Neural cell (in vitro differentiated cells): ENCODE results near the gene ARHGEF7. TPM values are rescaled to one million over a fixed set of nuclear protein-coding genes. Genes with fewer than 3 reads are reported as not detected.

Source experiments
- H2AFZ ChIP-seq: fragments of 200-600, 300-800 bp; sonication (generic), shearing (Covaris generic); 2 replicates; pipeline ENCODE4 v1.6.0; 2014; ENCODE audit warnings: low read depth, mild to moderate bottlenecking, antibody characterized with exemption, low read length, moderate library complexity
- H3F3A ChIP-seq: fragments of 200-600 bp; shearing (Covaris generic); 2 replicates; pipeline ENCODE4 v1.6.1; 2016; ENCODE audit warnings: mild to moderate bottlenecking, moderate library complexity, mixed read lengths, antibody characterized with exemption, low read length; ENCODE audit not compliant: insufficient read depth, poor library complexity, severe bottlenecking
- H3K27ac ChIP-seq: fragments of 200-600, 300-800 bp; sonication (generic), shearing (Covaris generic); 2 replicates; pipeline ENCODE4 v1.5.1; 2014; ENCODE audit warnings: mild to moderate bottlenecking, low read length, moderate library complexity
- H3K27me3 ChIP-seq: fragments of 300-800, 200-600 bp; sonication (generic), shearing (Covaris generic); 2 replicates; pipeline ENCODE4 v1.6.0; 2014; ENCODE audit warnings: mild to moderate bottlenecking, low read depth, low read length, moderate library complexity; ENCODE audit not compliant: insufficient read depth
- H3K36me3 ChIP-seq: fragments of 300-800, 200-600 bp; sonication (generic), shearing (Covaris generic); 2 replicates; pipeline ENCODE4 v1.5.1; 2014; ENCODE audit warnings: mild to moderate bottlenecking, antibody characterized with exemption, low read length, moderate library complexity; ENCODE audit not compliant: insufficient read depth
- H3K4me2 ChIP-seq: fragments of 300-800, 200-600 bp; sonication (generic), shearing (Covaris generic); 2 replicates; pipeline ENCODE4 v1.6.0; 2014; ENCODE audit warnings: mild to moderate bottlenecking, low read length
- H3K4me3 ChIP-seq: fragments of 300-800, 200-600 bp; sonication (generic), shearing (Covaris generic); 2 replicates; pipeline ENCODE4 v1.5.1; 2014; ENCODE audit warnings: mild to moderate bottlenecking, low read length, moderate library complexity
- H3K79me2 ChIP-seq: fragments of 200-600 bp; shearing (Covaris generic); replicated peaks from 2 replicates; pipeline ENCODE4 v1.6.0; 2014; ENCODE audit warnings: mild to moderate bottlenecking, low read length, moderate library complexity; ENCODE audit not compliant: insufficient read depth
- H3K9ac ChIP-seq: fragments of 300-800, 200-600 bp; sonication (generic), shearing (Covaris generic); 2 replicates; pipeline ENCODE4 v1.6.1; 2016; ENCODE audit warnings: mild to moderate bottlenecking, low read length, mixed read lengths
- H3K9me2 ChIP-seq: fragments of 200-600 bp; shearing (Covaris generic); 2 replicates; pipeline ENCODE4 v1.6.1; 2016; ENCODE audit warnings: mild to moderate bottlenecking, low read length, mixed read lengths; ENCODE audit not compliant: insufficient read depth
- H3K9me3 ChIP-seq: fragments of 200-600, 300-800 bp; sonication (generic), shearing (Covaris generic); 2 replicates; pipeline ENCODE4 v1.6.1; 2016; ENCODE audit warnings: mild to moderate bottlenecking, mixed run types, low read length, moderate library complexity, mixed read lengths
- H4K20me1 ChIP-seq: fragments of 200-600 bp; shearing (Covaris generic); 2 replicates; pipeline ENCODE4 v1.6.1; 2016; ENCODE audit warnings: mild to moderate bottlenecking, mixed run types; ENCODE audit not compliant: insufficient read depth
- EP300 ChIP-seq: fragments of 450-650 bp; conservative IDR thresholded peaks from 2 replicates; pipeline ENCODE4 v1.6.1; 2014; ENCODE audit warnings: antibody characterized with exemption, mild to moderate bottlenecking, moderate library complexity; ENCODE audit not compliant: poor library complexity, severe bottlenecking
- EZH2 ChIP-seq: fragments of 200-600, 300-800 bp; shearing (Covaris generic), sonication (generic); IDR thresholded peaks from 2 replicates; pipeline ENCODE4 v1.6.1; 2014; ENCODE audit warnings: antibody characterized with exemption, low read length, borderline replicate concordance, mild to moderate bottlenecking; ENCODE audit not compliant: insufficient read depth, poor library complexity, severe bottlenecking
- MXI1 ChIP-seq: fragments of 450-650 bp; conservative IDR thresholded peaks from 2 replicates; pipeline ENCODE4 v1.6.1; 2014; ENCODE audit warnings: antibody characterized with exemption, mild to moderate bottlenecking; ENCODE audit not compliant: poor library complexity, severe bottlenecking
- POLR2AphosphoS5 ChIP-seq: IDR thresholded peaks from 2 replicates; pipeline ENCODE4 v1.6.1; 2012
- RAD21 ChIP-seq: fragments of 450-650 bp; conservative IDR thresholded peaks from 2 replicates; pipeline ENCODE4 v1.6.1; 2014; ENCODE audit warnings: antibody characterized with exemption, mild to moderate bottlenecking, moderate library complexity
- SMC3 ChIP-seq: fragments of 450-650 bp; conservative IDR thresholded peaks from 2 replicates; pipeline ENCODE4 v1.6.1; 2014; ENCODE audit warnings: antibody characterized with exemption, mild to moderate bottlenecking, moderate library complexity; ENCODE audit not compliant: poor library complexity
- TAF1 ChIP-seq: IDR thresholded peaks from 2 replicates; pipeline ENCODE4 v1.6.1; 2012; ENCODE audit warnings: low read depth
- polyA plus RNA-seq: library from polyadenylated mRNA; depleted of rRNA; stranded (reverse); fragments of >200 nt; gene quantifications from 2 replicates; pipeline ENCODE4 v1.2.3, GENCODE V29; 2014
- TF ChIP-seq, protein P1 (sequence below): fragments of 450-650 bp; IDR thresholded peaks from 2 replicates; pipeline ENCODE4 v1.5.1; 2014; ENCODE audit warnings: antibody characterized with exemption, mild to moderate bottlenecking, moderate library complexity; ENCODE audit not compliant: poor library complexity, severe bottlenecking
- TF ChIP-seq, protein P2 (sequence below): IDR thresholded peaks from 2 replicates; pipeline ENCODE4 v1.6.1; 2012; ENCODE audit warnings: borderline replicate concordance

ARHGEF7 gene
- polyA plus RNA-seq, 1 donor from 2014 or later: 155 TPM

DNA sequence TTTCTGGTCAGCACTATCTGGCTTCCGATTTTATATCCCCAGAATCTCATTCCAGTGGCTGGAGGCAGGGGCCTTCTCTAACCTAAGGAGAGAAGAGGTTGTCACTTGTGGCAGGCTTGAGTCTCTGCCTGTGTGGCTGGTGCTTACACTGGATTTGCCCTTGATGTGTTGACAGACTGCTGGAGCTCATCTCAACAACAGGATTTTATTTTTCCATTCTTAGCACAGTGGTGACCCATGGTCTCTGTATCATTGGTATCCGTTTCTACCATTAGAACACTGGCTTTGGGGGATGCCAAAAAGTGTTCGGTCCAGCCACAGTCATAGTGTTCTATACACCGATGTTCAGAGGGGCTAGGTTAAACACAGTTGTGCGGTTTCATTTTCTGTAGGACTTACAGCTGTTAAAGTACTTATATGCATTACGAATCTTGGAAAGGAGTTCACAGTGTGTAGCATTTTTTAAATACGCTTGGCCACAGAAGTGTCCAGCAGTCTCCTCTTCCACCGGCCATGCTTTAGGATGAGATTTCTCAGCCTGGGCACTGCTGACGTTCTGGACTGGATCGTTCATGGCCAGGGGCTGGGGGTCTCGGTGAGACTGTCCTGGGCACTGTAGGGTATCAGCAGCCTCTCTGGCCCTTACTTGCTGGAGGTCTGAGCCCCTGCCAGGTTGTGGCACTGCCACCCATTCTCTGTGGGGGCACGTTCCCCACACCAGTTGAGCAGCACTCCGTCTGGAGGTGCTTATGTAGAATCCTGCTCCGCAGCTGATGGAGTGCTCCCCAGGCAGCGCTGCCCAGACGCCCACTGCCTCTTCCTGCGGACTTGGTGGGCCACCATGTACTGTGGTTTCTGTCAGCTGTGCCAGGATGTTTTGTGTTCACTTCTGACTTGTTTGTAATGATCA is 163.9 kb downstream of the ARHGEF7 start:
- no peaks in the 10 kb centered on the region for H3K9me2 ChIP-seq
- H3K9me3 ChIP-seq: no peaks in the 10 kb centered on the region
- no peak overlapping the region for H3K27ac ChIP-seq
- peaks cover 3% of the 10 kb centered on the region for H3K36me3 ChIP-seq
- no peaks in the 10 kb centered on the region for H3K79me2 ChIP-seq
- no peak overlapping the region for H3K9ac ChIP-seq
- H4K20me1 ChIP-seq: no peaks in the 10 kb centered on the region
- no peaks in the 10 kb centered on the region for H3F3A ChIP-seq
- H2AFZ ChIP-seq: no peak overlapping the region
- H3K4me3 ChIP-seq: no peak overlapping the region
- H3K4me2 ChIP-seq: no peak overlapping the region
- H3K27me3 ChIP-seq: no peaks in the 10 kb centered on the region
- TF ChIP-seq POLR2AphosphoS5 (no peak), EZH2 (no peak), EP300 (no peak), SMC3 (no peak), RAD21 (no peak), TAF1 (no peak), MXI1 (no peak)
- TF ChIP-seq, protein P1, sequence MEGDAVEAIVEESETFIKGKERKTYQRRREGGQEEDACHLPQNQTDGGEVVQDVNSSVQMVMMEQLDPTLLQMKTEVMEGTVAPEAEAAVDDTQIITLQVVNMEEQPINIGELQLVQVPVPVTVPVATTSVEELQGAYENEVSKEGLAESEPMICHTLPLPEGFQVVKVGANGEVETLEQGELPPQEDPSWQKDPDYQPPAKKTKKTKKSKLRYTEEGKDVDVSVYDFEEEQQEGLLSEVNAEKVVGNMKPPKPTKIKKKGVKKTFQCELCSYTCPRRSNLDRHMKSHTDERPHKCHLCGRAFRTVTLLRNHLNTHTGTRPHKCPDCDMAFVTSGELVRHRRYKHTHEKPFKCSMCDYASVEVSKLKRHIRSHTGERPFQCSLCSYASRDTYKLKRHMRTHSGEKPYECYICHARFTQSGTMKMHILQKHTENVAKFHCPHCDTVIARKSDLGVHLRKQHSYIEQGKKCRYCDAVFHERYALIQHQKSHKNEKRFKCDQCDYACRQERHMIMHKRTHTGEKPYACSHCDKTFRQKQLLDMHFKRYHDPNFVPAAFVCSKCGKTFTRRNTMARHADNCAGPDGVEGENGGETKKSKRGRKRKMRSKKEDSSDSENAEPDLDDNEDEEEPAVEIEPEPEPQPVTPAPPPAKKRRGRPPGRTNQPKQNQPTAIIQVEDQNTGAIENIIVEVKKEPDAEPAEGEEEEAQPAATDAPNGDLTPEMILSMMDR: no peak
- TF ChIP-seq, protein P2, sequence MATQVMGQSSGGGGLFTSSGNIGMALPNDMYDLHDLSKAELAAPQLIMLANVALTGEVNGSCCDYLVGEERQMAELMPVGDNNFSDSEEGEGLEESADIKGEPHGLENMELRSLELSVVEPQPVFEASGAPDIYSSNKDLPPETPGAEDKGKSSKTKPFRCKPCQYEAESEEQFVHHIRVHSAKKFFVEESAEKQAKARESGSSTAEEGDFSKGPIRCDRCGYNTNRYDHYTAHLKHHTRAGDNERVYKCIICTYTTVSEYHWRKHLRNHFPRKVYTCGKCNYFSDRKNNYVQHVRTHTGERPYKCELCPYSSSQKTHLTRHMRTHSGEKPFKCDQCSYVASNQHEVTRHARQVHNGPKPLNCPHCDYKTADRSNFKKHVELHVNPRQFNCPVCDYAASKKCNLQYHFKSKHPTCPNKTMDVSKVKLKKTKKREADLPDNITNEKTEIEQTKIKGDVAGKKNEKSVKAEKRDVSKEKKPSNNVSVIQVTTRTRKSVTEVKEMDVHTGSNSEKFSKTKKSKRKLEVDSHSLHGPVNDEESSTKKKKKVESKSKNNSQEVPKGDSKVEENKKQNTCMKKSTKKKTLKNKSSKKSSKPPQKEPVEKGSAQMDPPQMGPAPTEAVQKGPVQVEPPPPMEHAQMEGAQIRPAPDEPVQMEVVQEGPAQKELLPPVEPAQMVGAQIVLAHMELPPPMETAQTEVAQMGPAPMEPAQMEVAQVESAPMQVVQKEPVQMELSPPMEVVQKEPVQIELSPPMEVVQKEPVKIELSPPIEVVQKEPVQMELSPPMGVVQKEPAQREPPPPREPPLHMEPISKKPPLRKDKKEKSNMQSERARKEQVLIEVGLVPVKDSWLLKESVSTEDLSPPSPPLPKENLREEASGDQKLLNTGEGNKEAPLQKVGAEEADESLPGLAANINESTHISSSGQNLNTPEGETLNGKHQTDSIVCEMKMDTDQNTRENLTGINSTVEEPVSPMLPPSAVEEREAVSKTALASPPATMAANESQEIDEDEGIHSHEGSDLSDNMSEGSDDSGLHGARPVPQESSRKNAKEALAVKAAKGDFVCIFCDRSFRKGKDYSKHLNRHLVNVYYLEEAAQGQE: no peak

DNA sequence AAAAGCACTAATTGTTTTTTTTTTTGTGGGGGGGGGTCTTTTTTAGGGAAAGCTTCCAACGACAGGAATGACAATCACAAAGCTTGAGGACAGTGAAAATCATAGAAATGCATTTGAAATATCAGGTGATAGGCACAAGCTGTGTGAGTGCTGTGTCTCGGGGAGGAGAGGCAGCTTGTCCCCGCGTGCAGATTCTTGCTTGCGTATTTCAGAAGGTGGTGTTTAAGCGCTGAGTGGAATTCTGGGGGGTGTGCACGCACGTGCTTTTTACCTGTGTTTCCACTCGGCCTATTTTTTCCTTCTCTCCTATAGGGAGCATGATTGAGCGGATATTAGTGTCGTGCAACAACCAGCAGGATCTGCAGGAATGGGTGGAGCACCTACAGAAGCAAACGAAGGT is 165.1 kb downstream of the ARHGEF7 start:
- no peak overlapping the region for H2AFZ ChIP-seq
- peaks cover 3% of the 10 kb centered on the region for H3K36me3 ChIP-seq
- H3K4me2 ChIP-seq: no peak overlapping the region
- H3K9ac ChIP-seq: no peak overlapping the region
- no peaks in the 10 kb centered on the region for H3K9me3 ChIP-seq
- H3K9me2 ChIP-seq: no peaks in the 10 kb centered on the region
- H3K27ac ChIP-seq: no peak overlapping the region
- no peak overlapping the region for H3K4me3 ChIP-seq
- no peak for TF ChIP-seq POLR2AphosphoS5
- TF ChIP-seq TAF1: no peak
- TF ChIP-seq, protein P2: no peak
- TF ChIP-seq SMC3: no peak
- no peak for TF ChIP-seq EP300
- TF ChIP-seq EZH2: no peak
- no peak for TF ChIP-seq MXI1
- TF ChIP-seq, protein P1: no peak
- no peak for TF ChIP-seq RAD21
- no peaks in the 10 kb centered on the region for H3K27me3 ChIP-seq
- no peaks in the 10 kb centered on the region for H3F3A ChIP-seq
- H3K79me2 ChIP-seq: no peaks in the 10 kb centered on the region
- no peaks in the 10 kb centered on the region for H4K20me1 ChIP-seq
